ENCODE measurements around the gene UBR3.

Gene UBR3

GRCh38 chr2:170009209-170009608 is 182.0 kb downstream of the UBR3 start:
- DNase-seq, result no peak

DNA sequence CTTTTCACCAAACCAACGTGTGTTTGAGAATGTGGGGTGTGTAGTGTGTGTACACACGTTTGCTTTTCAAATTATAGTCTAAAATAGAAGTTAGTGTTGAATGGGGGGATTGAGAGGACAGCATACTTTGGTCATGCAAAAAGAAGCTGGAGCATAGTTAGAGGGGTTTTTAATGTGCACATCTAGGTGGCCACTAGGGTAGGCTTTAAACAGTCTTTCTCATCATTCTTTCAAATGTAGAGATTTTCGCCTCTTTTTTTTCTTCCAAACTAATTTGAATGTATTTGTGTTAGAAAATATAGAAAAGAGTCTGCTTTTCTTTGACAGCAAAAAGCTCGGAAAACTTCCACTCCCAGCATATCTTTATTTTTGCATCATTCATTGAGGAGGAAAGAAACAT is 185.5 kb downstream of the UBR3 start:
- DNase-seq, result no peak

DNA sequence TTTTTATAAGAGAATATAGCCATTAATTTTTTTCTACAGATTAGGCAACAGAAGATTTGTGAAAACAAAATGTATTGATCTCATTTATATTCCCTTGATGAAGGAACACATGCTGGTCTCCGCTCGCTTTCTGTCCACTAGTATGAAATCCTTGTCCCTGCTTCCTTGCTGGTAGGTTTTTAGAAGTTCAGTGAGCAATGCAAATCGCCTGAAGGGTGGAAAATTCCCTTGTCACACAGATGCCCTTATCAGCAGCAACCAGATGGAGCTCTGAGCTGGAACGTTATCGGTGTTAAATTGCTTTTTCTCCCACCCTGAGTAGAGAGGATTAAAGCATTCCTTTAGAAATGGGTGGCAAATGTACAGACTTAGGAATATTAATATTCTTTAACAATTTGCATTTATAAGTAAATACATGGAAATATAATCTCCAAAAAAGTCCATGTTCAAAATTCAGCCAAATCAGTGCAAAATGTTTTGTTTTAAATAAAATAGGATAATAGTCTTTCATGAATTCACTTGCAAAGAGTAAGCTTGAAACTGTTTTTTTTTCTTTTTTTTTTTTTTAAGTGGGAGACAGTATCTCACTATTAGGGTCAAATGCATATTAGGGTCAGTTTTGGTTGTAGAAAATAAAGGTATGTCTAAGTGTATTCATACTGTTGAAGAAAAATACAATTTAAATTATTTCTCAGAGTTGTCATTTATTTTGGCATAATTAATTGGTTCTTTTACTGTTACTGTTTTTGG is 186.7 kb downstream of the UBR3 start:
- DNase-seq, result no peak

GRCh38 chr2:170014769-170015168 is 187.5 kb downstream of the UBR3 start:
- DNase-seq, result no peak

DNA sequence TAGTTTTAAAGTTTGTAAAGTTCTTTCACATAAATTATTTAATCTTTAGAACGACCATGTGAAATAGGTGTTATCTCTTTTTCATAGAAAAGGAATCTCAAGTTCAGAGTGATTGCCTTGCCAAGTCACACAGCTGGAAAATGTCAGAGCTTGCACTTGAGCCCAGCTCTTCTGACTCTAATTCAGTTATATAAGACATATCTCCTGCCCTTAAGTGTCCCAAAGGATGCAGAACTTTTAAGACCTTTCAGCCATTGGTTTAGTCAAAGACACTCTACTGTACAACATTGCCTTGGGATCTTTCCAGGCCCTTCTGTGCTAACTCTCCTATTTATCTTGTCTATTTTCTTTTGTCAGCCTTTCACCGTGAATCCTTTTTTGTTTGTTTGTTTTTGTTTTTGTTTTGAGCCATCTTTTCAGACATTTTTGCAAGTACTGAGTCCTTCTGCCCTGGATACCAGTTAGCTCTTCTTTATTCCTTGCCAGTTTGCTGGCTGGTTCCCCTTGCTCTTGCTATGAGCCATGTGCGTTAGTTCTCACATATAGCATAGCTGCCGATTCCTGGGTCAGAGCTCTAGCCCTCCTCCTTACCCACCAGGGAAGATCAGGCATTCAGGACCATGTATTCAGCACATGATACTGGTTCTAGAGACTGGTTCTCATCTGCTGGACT is 190.7 kb downstream of the UBR3 start:
- no peak for DNase-seq

DNA sequence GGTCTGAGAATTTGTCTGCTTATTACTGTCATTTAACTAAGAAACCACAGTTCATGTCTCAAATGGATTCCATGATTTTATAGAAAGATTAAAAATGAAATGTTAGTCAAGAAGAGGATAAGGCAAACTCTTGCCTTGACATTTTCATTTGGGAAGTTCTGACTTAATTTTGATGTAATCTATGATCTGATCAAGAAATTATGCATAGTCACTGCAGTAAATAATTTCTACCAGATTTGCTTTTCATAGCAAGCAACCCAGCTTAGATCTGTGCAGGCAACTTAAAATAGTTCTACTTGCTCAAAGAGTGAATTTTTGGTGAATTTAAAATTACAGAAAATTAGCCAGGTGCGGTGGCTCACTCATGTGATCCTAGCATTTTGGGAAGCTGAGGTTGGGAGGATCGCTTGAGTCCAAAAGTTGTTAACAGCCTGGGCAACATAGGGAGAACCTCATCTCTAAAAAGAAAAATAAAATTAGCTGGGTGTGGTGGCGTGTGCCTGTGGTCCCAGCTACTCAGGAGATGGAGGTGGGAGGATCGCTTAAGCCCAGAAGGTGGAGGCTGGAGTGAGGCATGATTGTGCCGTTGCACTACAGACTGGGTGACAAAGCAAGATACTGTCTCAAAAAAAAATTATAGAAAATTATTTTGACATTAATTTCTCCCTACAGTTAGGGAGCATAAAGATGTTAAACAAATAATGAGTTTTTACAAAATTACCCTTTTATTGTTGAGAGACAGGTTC is 192.0 kb downstream of the UBR3 start:
- no peak for DNase-seq

GRCh38 chr2:170020777-170021176 is 193.5 kb downstream of the UBR3 start:
- DNase-seq, result no peak

DNA sequence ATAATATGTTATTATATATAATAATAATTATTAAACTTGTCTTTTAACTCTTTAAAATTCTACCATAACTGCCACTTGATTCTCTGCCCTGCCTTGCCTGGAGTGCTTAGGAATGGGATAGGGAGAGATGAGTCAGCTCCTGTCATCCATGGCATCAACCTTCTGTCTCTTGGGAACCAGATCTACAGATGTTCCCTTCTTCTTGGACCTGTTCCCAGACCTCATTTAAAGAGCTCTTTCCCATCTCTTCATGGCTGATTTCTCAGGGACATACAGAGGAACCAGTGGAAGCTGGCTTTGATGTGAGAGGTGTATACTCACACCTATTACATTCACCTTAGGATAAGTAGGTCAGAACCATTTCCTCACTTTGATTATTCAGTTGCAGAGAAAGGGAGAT is 195.4 kb downstream of the UBR3 start:
- no peak for DNase-seq

DNA sequence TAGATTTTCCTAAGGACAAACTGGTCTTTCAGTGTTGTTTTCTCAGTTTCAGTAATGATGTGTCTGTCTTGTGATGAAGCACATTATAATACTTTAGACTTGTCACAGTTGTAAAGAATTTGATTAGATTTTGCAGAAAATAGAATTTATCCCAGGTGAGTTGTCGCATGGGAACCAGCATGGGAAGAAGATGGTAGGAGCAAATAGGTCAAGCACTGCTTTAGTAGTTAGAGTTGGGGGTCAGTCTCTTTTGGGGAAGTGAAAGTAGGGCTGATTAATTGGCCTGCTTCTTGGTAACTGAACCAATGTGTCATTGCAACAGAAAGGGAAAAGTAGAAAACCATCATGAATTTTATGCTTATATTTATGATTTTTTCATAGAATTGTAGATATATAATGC is 197.5 kb downstream of the UBR3 start:
- no peak for DNase-seq

DNA sequence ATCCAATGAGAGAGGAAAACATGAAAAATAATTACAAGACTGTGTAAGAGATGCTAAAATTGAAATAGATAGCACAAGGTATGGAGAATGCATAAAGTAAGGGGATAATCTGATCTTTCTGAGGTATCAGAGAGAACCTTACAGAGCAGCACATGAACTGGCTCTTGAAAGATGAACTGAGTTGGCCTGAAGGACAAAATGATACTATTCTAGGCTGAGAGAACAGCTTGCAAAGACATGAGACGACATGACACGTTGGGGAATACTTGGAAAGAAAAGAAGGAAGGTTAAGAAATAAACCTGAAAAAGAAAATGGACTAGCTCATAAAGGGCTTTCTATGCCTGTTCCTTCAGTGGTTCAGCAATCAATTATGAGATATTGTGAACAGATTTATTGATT is 198.0 kb downstream of the UBR3 start:
- DNase-seq, result no peak

DNA sequence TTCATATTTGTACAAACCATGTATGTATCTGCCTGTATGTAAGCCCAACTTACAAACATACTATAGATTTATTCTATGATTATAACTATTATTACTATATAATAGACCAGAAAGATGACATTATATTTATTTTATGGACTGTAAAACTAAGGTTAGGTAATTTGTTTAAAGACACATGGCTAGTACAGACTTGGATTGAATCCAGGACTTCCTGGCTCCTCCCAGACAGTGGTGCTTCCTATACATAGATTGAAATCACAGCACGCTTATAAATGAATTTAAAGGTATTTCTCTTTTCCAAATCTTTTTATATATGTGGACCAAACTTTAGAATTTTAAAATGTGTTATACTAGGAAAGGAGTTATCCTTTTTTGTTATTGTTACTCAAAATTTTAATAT is 199.1 kb downstream of the UBR3 start:
- no peak for DNase-seq

DNA sequence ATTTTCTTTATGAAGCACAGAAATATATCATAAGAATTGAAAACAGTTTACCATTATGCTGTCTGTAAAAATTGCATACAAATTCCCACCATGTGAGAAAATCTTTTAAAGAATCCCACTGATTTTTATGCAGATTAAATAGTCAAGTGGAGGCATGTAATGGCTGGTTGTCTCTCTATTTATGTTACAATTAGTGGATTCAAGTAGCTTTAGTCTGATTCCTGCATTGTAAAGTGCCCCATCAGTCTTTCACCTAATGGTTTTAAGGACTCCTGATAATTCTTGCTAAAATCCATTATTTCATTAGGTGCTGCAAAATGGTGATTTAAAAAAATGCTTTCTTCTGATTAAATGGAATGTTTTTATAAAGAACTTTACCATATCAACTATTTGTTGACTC is 202.3 kb downstream of the UBR3 start:
- no peak for DNase-seq

DNA sequence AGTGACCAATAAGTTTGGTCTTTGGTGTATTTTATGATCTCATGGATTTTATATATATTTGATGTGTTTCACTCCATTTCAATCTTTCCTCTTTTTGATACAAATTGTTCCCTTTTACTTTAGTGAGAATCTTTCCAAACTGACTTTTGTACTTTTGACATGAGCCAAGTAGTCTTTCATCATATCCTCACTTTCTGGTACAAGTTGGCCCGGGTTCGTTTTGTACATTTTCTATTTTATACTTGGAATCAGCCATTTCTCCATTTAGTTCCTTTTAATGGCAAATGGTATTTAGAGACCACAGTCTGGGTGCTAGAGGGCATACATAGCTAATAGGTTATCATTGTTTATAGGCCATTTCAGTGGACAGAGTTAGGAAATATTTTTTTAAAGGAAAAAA is 202.8 kb downstream of the UBR3 start:
- peak; percentile 9 for DNase-seq

DNA sequence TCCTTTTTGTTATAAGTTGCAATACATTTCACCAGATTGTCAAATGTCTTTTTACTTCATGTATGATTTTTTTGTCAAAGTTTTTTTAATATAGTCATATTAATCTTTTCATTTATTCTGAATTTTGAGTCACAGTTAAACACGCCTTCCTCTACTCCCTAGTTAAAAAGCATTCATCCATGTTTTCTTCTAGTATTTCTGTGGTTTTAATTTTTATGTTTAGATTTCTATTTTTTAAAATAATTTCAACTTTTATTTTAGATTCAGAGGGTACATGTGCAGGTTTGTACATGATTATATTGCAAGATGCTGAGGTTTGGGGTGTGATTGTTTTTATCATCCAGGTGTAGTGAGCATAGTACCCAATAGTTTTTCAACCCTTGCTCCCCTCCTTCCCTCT is 204.0 kb downstream of the UBR3 start:
- DNase-seq, result no peak

- DNase-seq, result no peak
Observed at GRCh38 chr2:170034596-170034995, 207.3 kb downstream of the UBR3 start.

DNA sequence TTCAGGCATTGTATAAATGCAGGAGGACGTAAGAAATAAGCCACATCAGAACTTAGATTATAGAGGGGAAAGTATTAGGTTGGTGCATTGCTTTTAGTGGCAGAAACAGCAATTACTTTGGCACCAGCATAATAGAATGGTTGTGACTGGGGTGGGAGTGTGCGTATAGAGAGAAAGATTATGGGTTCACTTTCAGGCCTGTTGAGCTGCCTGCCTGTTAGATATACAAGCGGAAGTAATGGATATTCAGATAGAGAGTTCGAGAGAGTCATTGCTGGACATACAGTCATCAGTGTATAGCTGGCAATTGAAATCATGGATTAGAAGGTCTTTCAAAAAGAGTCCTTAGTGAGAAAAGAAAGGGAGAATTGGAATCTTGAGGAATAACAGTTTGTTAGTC is 211.5 kb downstream of the UBR3 start:
- no peak for DNase-seq

DNA sequence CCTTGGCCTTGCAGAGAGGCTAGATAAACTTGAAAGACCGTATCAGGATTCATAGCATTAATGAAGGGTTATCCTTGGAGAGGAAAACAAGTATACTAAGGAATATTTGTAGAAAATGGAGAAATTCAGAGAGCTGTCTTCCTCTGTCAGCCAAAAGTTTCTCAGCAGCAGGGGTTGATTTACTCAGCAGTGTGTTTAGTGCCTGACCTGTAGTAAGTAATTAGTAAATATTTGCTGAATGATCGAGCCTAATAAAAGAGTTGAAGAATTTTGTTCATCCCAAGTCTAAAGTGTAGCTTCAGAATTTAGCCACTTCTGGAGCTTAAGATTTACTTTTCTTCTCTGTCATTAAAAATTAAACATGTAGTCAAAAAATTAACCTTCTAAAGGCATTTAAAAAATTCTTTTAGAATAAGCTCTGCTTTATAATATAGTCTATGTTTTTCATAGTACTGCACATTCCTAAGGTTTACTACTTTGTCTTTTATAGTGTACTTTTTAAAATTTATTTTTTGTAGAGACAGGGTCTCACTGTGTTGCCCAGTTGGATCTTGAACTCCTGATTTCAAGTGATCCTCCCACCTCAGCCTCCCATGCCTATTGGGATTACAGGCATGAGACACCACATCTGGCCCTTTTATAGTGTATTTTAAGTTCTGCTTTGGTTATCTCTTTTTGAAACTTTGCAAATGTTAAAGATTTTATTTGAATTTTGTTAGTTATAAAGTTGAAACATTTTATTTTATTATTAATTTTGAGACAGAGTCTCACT is 212.3 kb downstream of the UBR3 start:
- no peak for DNase-seq

GRCh38 chr2:170044751-170045478 is 217.7 kb downstream of the UBR3 start:
- DNase-seq, result no peak

DNA sequence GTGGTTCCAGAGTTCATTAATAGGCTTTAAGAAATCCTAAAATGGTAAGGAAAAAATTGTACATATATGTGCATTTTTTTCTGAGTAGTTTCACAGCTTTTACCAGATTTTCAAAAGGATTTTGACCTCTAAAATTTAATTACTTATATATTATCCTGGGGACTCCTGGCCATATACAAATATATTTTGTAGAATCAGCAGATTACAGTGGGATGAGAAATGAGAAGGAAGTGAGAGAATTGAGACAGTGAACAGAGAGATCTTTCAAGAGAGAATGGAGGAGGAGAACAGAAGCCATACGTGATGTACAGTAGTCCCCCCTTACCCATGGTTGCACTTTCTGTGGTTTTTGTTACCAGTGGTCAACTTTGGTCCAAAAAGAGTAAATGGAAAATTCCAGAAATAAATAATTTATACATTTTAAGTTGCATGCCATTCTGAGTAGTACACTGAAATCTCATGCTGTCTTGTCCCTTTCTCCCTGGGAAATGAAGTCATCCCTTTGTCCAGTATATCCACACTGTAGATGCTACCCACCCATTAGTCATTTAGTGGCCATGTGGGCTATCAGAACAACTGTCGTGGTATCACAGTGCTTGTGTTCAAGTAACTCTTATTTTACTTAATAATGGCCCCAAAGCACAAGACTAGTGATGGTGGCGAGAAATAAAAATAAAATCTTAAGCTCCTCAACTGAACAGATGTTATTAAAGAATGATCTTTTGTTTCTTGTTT is 220.2 kb downstream of the UBR3 start:
- DNase-seq, result no peak

- DNase-seq, result no peak
Observed at GRCh38 chr2:170052151-170052550, 224.9 kb downstream of the UBR3 start.

- DNase-seq, result no peak
Observed at GRCh38 chr2:170054997-170055396, 227.7 kb downstream of the UBR3 start.

- no peak for DNase-seq
Observed at GRCh38 chr2:170056900-170057299, 229.6 kb downstream of the UBR3 start.

Measured in GF-D8 (cell line).